SK-N-SH (cell line): ENCODE measurements around the gene SLIT1. TPM values are rescaled to one million over a fixed set of nuclear protein-coding genes. Genes with fewer than 3 reads are reported as not detected.
A peak's percentile ranks its signal among the peaks of the same experiment; 100 is the strongest.

Source experiments
- CTCF ChIA-PET: fragments of 300-600, 350-600 bp; formaldehyde crosslinking; extraction: SDS; loops from one replicate; lab custom pipeline; 2021; lab: Yijun Ruan, JAX
- POLR2A ChIA-PET: fragments of 350-600 bp; sonication (Branson Sonifier 250); formaldehyde crosslinking; extraction: SDS; loops from one replicate; lab custom pipeline; 2020; ENCODE audit warnings: antibody characterized with exemption, inconsistent platforms; lab: Yijun Ruan, JAX
- DNase-seq: peaks from one replicate; pipeline ENCODE4 v3.0.0; 2012
- H2AFZ ChIP-seq: fragments of 200-600 bp; sonication (generic); 2 replicates; pipeline ENCODE4 v1.8.1; 2016; ENCODE audit warnings: antibody characterized with exemption, mild to moderate bottlenecking, low read depth
- H3F3A ChIP-seq: fragments of 200-600 bp; sonication (generic); replicated peaks from 2 replicates; pipeline ENCODE3; 2016; ENCODE audit warnings: antibody characterized with exemption, mild to moderate bottlenecking; ENCODE audit not compliant: insufficient read depth
- H3K27ac ChIP-seq, 2 experiments: fragments of 200-500 bp in 1 of 2; fragments of 200-600 bp in 1 of 2; sonication (Bioruptor generic) in 1 of 2; sonication (generic), shearing (Covaris generic) in 1 of 2; 2 replicates each; pipeline versions ENCODE4 v1.5.1 to v1.6.1; 2014 to 2016; ENCODE audit warnings: low read depth in 2 of 2, inconsistent platforms in 1 of 2, low read length in 1 of 2, mild to moderate bottlenecking in 1 of 2, mixed read lengths in 1 of 2
- H3K27me3 ChIP-seq: fragments of 200-600 bp; sonication (generic), shearing (Covaris generic); 2 replicates; pipeline ENCODE4 v1.6.1; 2016; ENCODE audit warnings: mixed run types; ENCODE audit not compliant: insufficient read depth
- H3K36me3 ChIP-seq, 2 experiments: fragments of 200-500 bp in 1 of 2; fragments of 200-600 bp in 1 of 2; sonication (Bioruptor generic) in 1 of 2; sonication (generic) in 1 of 2; replicated peaks in 1 of 2; 2 replicates each; pipeline versions ENCODE3 to v1.5.1; 2014 to 2016; ENCODE audit warnings: low read length in 1 of 2, mild to moderate bottlenecking in 1 of 2; ENCODE audit not compliant: insufficient read depth in 2 of 2, control insufficient read depth in 1 of 2
- H3K4me1 ChIP-seq, 2 experiments: fragments of 200-500 bp in 1 of 2; fragments of 200-600 bp in 1 of 2; sonication (Bioruptor generic) in 1 of 2; sonication (generic), shearing (Covaris generic) in 1 of 2; 2 replicates each; pipeline versions ENCODE4 v1.5.1 to v1.6.1; 2014 to 2016; ENCODE audit warnings: low read depth in 1 of 2, low read length in 1 of 2, mixed run types in 1 of 2; ENCODE audit not compliant: insufficient read depth in 2 of 2, control insufficient read depth in 1 of 2
- H3K4me2 ChIP-seq: fragments of 200-600 bp; sonication (generic), shearing (Covaris generic); 2 replicates; pipeline ENCODE4 v1.6.1; 2017; ENCODE audit warnings: mixed run types
- H3K4me3 ChIP-seq, 2 experiments: fragments of 200-500 bp in 1 of 2; fragments of 200-600 bp in 1 of 2; sonication (Bioruptor generic) in 1 of 2; sonication (generic), shearing (Covaris generic) in 1 of 2; 2 replicates each; pipeline versions ENCODE4 v1.5.1 to v1.8.1; 2014 to 2016; ENCODE audit warnings: low read depth in 2 of 2, inconsistent platforms in 1 of 2, low read length in 1 of 2, mild to moderate bottlenecking in 1 of 2, mixed read lengths in 1 of 2, moderate library complexity in 1 of 2
- H3K79me2 ChIP-seq: fragments of 200-600 bp; sonication (generic); 2 replicates; pipeline ENCODE4 v1.8.1; 2017; ENCODE audit warnings: mild to moderate bottlenecking; ENCODE audit not compliant: insufficient read depth
- H3K9ac ChIP-seq: fragments of 200-600 bp; sonication (generic); 2 replicates; pipeline ENCODE4 v1.6.1; 2017; ENCODE audit warnings: mixed run types
- H3K9me2 ChIP-seq: fragments of 200-600 bp; sonication (generic); 2 replicates; pipeline ENCODE4 v1.6.1; 2017; ENCODE audit warnings: mixed run types
- H3K9me3 ChIP-seq: fragments of 200-600 bp; sonication (generic); 2 replicates; pipeline ENCODE4 v1.6.1; 2017; ENCODE audit warnings: mixed run types, mild to moderate bottlenecking, moderate library complexity
- H4K20me1 ChIP-seq: fragments of 200-600 bp; sonication (generic); 2 replicates; pipeline ENCODE4 v1.6.1; 2017; ENCODE audit warnings: mild to moderate bottlenecking, mixed run types; ENCODE audit not compliant: insufficient read depth
- CHD2 ChIP-seq: fragments of 150-350 bp; IDR thresholded peaks from 2 replicates; pipeline ENCODE4 v1.6.1; 2018; ENCODE audit warnings: low read length; ENCODE audit not compliant: partially characterized antibody
- EP300 ChIP-seq, 2 experiments: IDR thresholded peaks; 2 replicates each; pipeline versions ENCODE4 v1.4.0 to v1.6.1; 2012; ENCODE audit warnings: borderline replicate concordance in 1 of 2, low read depth in 1 of 2, low read length in 1 of 2
- FOSL2 ChIP-seq: IDR thresholded peaks from 2 replicates; pipeline ENCODE4 v1.4.0; 2012; ENCODE audit warnings: low read depth, mild to moderate bottlenecking, moderate library complexity, borderline replicate concordance
- FOXJ3 ChIP-seq: sonication (generic); formaldehyde crosslinking; IDR thresholded peaks from 2 replicates; pipeline ENCODE4 v1.5.1; 2020; ENCODE audit warnings: mild to moderate bottlenecking, missing genetic modification reagents
- MXI1 ChIP-seq: IDR thresholded peaks from 2 replicates; pipeline ENCODE4 v1.6.1; 2012; ENCODE audit warnings: mild to moderate bottlenecking, low read depth, low read length, improper control_type of control experiment
- NFIC ChIP-seq: IDR thresholded peaks from 2 replicates; pipeline ENCODE4 v1.4.0; 2012; ENCODE audit warnings: borderline replicate concordance
- RAD21 ChIP-seq: IDR thresholded peaks from 2 replicates; pipeline ENCODE4 v1.6.1; 2012; ENCODE audit warnings: mild to moderate bottlenecking, low read length
- RCOR1 ChIP-seq: fragments of 150-350 bp; IDR thresholded peaks from 2 replicates; pipeline ENCODE4 v1.6.1; 2017; ENCODE audit warnings: antibody characterized with exemption, low read length
- RFX5 ChIP-seq: IDR thresholded peaks from 2 replicates; pipeline ENCODE4 v1.6.1; 2012; ENCODE audit warnings: mild to moderate bottlenecking, improper control_type of control experiment, low read length
- RXRA ChIP-seq: IDR thresholded peaks from 2 replicates; pipeline ENCODE4 v1.4.0; 2012; ENCODE audit warnings: low read depth, mild to moderate bottlenecking, borderline replicate concordance
- TAF1 ChIP-seq: IDR thresholded peaks from 2 replicates; pipeline ENCODE4 v1.6.1; 2012; ENCODE audit warnings: low read depth, mild to moderate bottlenecking, low read length, moderate library complexity, borderline replicate concordance
- TCF12 ChIP-seq: IDR thresholded peaks from 2 replicates; pipeline ENCODE4 v1.4.0; 2012
- WGBS: methylation state at CpG from one replicate; pipeline ENCODE4 v1.1.6; 2017; ENCODE audit warnings: low lambda C conversion rate; 5-methylcytosine and 5-hydroxymethylcytosine counted together
- polyA plus RNA-seq, 3 experiments: library from polyadenylated mRNA; depleted of rRNA; stranded (reverse); fragments of >200 nt; gene quantifications; 2 replicates each; pipeline ENCODE4 v1.2.3, GENCODE V29; 2012
- TF ChIP-seq, protein P1 (sequence below): IDR thresholded peaks from 2 replicates; pipeline ENCODE4; 2012

Gene SLIT1
- polyA plus RNA-seq, 1 of the 3 experiments (the other 2 are of a cell fraction), result 0.05 TPM

- DNase-seq, result peak; percentile 79
- Histone ChIP-seq H3K4me3 (no peak overlapping the region), H3K27ac (peak overlapping the region in 1 of 2 experiments; percentile 81; a peak in 2 of 4 replicates), H3F3A (no peaks in the 10 kb centered on the region), H3K9me2 (no peaks in the 10 kb centered on the region)
- peak; percentile 81 for TF ChIP-seq FOXJ3 (CRISPR knock-in tag)
- TF ChIP-seq CHD2, result peak; percentile 71
- no peak for TF ChIP-seq RXRA
- TF ChIP-seq MXI1, result peak; percentile 19; the same call in 1 of the 2 replicates
- TF ChIP-seq TAF1, result no peak
- TF ChIP-seq RAD21, result peak; percentile 32
- no peak for TF ChIP-seq NFIC
- peak in 1 of 2 experiments; percentile 59; a peak in 1 of 4 replicates for TF ChIP-seq EP300 (IDR thresholded peaks at IDR 0.05; ENCODE audit: borderline replicate concordance in 1 of 2, low read depth in 1 of 2, low read length in 1 of 2)
- peak; percentile 93 for TF ChIP-seq RCOR1
- TF ChIP-seq TCF12, result peak; percentile 35; the same call in 1 of the 2 replicates
- TF ChIP-seq, all 33 proteins: peak for 7
- Histone ChIP-seq H2AFZ (no peak overlapping the region), H3K9ac (no peak overlapping the region), H3K4me2 (no peak overlapping the region), H4K20me1 (no peaks in the 10 kb centered on the region), H3K4me1 (peaks cover 0 to 32% of the 10 kb centered on the region in 2 experiments; a peak in 2 of 4 replicates), H3K9me3 (no peaks in the 10 kb centered on the region), H3K79me2 (no peaks in the 10 kb centered on the region), H3K27me3 (no peaks in the 10 kb centered on the region), H3K36me3 (no peaks in the 10 kb centered on the region)
- ChIA-PET POLR2A (no interaction called here), CTCF (interaction anchor here (0.8 to 1.5 kb wide), 4 partner anchors 26 to 80 kb away, joined by 3 to 7 read pairs (median 5); no protein-coding TSS in a partner anchor)
- WGBS, result 43% methylated on average over 7 of the region's 7 CpGs
Measured at GRCh38 chr10:97153270-97153850, 32.4 kb downstream of the SLIT1 start.

DNA sequence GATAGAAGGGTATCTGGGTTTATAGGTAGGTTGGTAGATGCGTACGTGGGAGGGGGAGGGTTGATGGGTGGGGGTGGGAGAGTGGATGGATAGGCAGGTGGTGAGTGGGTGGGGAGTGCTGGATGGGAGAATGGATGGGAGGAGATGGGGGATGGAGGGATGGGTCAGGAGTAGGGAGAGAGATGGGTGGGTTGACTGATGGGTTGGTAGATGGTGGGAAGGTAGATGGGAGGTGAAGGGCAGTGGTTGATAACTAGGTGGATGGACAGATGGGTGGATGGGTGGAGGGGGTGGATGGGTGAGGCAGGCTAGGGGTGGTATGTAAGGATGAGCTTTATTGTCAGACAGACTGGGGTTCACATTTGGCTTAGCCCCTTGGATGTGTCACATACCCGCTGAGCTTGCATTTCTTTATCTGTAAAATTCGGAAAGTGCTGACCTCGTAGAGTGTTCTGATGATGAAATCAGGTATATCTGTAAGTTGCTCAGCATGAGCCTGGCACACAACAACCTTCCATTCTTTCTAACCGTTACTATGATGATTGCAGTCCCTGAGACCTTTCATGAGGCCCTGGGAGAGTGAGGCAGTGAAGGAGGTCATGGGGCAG lies 34.3 kb downstream of the SLIT1 start:
- Histone ChIP-seq H3K27ac (no peak overlapping the region), H3K4me3 (no peak overlapping the region), H3K79me2 (no peaks in the 10 kb centered on the region), H3K36me3 (no peaks in the 10 kb centered on the region), H3F3A (no peaks in the 10 kb centered on the region), H3K4me1 (peaks cover 0 to 32% of the 10 kb centered on the region in 2 experiments; a peak in 2 of 4 replicates), H2AFZ (no peak overlapping the region), H4K20me1 (no peaks in the 10 kb centered on the region), H3K27me3 (no peaks in the 10 kb centered on the region), H3K4me2 (no peak overlapping the region), H3K9me2 (no peaks in the 10 kb centered on the region), H3K9me3 (no peaks in the 10 kb centered on the region), H3K9ac (no peak overlapping the region)
- CTCF ChIA-PET, result interaction anchor here (1.0 to 5.7 kb wide), 2 partner anchors 26 to 78 kb away, joined by 3 to 50 read pairs; no protein-coding TSS in a partner anchor
- whole genome bisulfite sequencing, result 52% methylated on average over 6 of the region's 6 CpGs
- DNase-seq, result no peak
- TF ChIP-seq FOSL2 (no peak), EP300 (IDR thresholded peaks at IDR 0.05; ENCODE audit: borderline replicate concordance in 1 of 2, low read depth in 1 of 2, low read length in 1 of 2) (no peak), MXI1 (no peak), RCOR1 (no peak), RFX5 (no peak)
- TF ChIP-seq, protein P1, sequence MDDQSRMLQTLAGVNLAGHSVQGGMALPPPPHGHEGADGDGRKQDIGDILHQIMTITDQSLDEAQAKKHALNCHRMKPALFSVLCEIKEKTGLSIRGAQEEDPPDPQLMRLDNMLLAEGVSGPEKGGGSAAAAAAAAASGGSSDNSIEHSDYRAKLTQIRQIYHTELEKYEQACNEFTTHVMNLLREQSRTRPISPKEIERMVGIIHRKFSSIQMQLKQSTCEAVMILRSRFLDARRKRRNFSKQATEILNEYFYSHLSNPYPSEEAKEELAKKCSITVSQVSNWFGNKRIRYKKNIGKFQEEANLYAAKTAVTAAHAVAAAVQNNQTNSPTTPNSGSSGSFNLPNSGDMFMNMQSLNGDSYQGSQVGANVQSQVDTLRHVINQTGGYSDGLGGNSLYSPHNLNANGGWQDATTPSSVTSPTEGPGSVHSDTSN, result no peak
- POLR2A ChIA-PET, result no interaction called here
